Skeletal muscle cell (primary cell): ENCODE results near the gene SPAG16.

ENCODE experiments used
- DNase-seq: peaks from one replicate; pipeline ENCODE4 v3.0.0-alpha.2; 2010; ENCODE audit warnings: low read depth
- H3K4me3 ChIP-seq: 2 replicates; pipeline ENCODE4 v1.5.1; 2011; ENCODE audit warnings: low read depth, mild to moderate bottlenecking, control low read depth, low read length, moderate library complexity

SPAG16 gene

DNA sequence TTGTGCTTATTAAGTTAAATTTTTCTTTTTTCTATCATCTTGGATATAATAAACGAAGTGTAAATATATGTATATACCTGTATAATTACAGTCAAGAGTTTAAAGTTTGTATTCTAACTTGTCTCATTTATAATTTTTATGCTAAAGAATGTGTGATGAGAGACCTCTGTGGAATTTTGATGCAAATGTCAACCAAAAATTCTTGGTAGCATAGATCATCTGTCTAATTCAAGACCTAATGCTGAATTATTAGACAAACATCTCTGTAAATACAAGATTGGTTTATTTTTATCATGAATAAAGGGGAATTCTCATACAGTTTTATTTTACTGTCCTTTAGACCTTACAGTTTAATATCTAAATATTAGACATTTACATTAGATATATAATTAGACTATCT is 977.4 kb downstream of the SPAG16 start:
- DNase-seq, result no peak
- H3K4me3 ChIP-seq, result no peak overlapping the region

DNA sequence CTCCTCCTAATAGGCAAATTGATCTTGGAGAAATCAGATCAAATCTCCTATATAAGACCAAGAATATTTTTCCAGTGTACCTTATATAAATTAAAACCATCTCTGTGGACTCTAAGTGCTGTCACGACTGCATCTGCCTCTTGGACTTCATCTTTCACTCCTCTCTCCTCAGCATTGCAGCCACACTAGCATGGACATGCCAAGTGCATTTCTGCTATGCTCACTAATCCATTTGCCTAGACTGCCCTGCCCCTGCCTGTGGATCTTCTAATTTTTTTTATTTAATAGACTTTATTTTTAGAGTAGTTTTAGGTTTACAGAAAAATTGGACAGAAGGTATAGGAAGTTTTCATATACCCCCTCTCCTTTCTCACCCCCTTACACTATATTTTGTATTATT is 979.9 kb downstream of the SPAG16 start:
- no peak overlapping the region for H3K4me3 ChIP-seq
- no peak for DNase-seq

DNA sequence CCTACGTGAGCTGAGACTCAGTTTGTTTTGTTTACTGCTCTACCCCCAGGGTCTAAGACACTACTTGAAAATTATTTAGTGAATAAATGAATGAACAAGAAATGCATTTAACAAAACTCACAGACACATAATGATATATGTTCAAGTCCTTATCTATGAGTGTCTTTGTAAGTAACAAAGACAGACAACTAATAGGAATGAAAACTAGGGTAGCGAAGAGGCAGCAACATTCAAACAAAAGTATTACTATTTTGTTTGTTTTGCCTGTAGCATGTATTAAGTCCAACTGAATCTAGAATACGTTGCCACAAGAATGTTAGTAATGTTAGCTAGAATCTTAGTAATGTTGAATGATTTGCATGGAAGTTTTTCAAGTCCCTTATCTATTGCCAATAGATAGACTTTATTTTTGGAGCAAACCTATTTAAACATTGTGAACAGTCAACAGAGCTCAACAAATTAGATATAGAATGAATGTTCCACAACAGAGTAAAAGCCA is 981.8 kb downstream of the SPAG16 start:
- DNase-seq, result no peak
- H3K4me3 ChIP-seq, result no peak overlapping the region

DNA sequence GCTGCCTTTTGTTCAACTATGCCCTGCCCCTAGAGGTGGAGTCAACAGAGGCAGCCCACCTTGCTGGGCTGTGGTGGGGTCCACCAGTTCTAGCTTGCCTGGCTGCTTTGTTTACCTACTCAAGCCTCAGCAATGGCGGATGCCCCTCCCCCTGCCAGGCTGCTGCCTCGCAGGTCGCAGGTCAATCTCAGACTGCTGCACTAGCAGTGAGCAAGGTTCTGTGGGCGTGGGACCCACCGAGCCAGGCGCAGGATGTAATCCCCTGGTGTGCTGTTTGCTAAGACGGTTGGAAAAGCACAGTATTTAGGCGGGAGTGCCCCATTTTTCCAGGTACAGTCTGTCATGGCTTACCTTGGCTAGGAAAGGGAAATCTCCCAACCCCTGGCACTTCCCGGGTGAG is 993.6 kb downstream of the SPAG16 start:
- no peak for DNase-seq
- no peak overlapping the region for H3K4me3 ChIP-seq

DNA sequence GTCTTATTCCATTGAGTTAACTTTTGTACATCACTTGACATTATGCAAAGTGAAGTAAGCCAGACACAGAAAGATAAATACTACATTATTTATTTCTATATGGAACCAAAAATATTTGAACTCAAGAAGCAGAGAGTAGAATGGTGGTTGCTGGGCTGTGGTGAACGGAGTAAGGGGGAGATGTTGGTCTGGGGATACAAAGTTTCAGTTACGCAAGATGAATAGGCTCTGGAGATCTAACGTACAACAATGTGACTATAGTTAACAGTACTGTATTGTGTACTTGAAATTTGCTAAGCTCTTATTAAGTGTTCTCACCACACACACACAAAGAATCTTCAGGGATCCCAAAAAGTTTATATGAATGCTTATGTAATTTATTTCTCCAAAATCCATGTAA is 1001.7 kb downstream of the SPAG16 start:
- no peak for DNase-seq
- H3K4me3 ChIP-seq, result no peak overlapping the region

DNA sequence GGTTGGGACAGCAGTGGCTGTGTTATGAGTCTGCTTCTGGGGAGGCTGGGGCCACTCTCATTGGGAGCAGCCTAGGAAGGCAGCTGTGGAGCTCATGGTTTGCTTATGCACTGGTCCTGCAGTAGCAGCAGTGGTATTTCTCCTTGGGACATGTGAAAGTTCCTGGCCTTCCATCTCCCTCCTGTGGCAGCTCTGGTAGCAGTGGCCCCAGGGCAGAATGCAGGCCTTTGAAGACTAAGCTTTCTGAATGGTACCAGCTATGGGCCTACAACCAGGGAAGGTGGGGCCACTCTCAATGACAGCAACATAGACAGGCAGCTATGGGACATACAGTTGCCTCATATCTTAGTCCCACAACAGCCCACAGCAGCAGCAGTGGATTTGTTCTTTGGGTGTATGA is 1009.3 kb downstream of the SPAG16 start:
- no peak overlapping the region for H3K4me3 ChIP-seq
- no peak for DNase-seq

DNA sequence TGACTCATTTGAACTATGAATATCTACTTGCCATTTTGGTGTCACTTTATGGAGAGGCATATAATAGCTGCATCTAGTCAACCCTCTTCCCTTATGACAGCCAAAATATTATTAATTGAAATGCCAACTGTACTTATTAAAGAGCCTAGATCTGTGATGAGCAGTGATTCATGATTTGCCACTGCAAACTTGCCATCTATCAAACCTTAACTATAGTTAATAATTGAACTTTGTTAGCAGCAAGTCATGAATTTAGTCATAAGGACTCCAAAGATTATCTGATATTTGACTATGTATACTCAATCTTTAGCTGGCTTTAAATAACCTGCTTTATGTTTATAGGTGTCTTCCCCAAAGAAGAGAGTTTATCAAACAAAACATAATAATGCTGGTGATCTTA is 1010.2 kb downstream of the SPAG16 start:
- no peak overlapping the region for H3K4me3 ChIP-seq
- no peak for DNase-seq

DNA sequence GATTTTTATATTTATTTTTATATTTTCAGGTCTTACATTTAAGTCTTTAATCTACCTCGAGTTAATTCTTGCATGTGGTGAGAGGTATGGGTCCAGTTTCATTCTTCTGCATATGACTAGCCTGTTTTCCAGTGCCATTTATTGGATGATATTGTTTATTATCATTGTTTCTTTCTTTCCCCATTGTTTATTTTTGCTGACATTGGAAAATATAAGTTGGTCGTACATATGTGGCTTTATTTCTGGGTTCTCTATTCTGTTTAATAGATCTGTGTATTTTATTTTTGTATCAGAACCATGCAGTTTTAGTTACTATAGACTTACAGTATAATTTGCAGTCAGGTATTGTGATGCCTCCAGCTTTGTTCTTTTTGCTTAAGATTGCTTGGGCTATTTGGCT is 1013.2 kb downstream of the SPAG16 start:
- no peak for DNase-seq
- H3K4me3 ChIP-seq, result no peak overlapping the region

DNA sequence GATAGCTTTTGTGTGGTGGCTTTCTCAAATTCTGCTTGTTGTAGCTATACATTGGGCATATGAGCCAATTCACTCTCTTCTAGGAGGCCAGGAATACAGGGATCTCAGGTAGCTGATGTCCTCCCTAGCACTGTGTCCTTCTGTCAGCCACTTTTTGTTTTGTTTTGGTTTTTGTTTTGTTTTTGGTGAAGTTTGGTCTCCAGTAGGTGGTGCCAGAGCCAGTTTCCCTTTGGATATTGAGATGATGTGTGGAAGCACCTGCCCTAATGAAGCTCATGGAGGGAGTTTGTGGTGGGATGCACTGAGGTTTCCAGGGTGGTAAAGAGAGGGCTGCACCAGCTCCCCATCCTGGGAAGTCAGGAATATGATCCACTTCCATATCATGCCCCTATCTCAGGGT is 1026.1 kb downstream of the SPAG16 start:
- no peak overlapping the region for H3K4me3 ChIP-seq
- no peak for DNase-seq

DNA sequence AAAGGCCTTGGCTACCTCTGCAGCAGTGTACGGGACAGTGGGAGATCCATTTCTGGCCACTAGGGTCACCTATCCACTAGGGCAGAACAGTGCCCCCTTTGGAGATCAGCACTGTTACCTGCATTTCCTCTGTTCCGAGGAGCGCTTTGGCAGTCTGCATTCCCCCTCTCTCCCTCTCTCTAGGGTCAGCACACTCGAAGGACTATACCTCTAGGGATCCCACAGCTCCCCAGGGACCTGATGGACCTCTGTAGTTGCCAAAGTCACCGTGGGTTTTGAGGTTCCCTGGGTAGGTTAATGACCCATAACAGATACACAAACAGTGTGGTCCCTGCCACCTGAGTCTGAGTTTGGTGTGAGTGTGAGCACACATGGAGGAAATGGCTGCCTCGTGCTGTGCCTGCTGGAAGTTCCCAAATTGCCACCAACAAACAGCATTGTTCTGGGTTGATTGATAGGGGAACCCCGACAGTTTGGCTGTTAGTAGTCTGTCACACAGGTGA is 1026.8 kb downstream of the SPAG16 start:
- H3K4me3 ChIP-seq, result no peak overlapping the region
- DNase-seq, result no peak

DNA sequence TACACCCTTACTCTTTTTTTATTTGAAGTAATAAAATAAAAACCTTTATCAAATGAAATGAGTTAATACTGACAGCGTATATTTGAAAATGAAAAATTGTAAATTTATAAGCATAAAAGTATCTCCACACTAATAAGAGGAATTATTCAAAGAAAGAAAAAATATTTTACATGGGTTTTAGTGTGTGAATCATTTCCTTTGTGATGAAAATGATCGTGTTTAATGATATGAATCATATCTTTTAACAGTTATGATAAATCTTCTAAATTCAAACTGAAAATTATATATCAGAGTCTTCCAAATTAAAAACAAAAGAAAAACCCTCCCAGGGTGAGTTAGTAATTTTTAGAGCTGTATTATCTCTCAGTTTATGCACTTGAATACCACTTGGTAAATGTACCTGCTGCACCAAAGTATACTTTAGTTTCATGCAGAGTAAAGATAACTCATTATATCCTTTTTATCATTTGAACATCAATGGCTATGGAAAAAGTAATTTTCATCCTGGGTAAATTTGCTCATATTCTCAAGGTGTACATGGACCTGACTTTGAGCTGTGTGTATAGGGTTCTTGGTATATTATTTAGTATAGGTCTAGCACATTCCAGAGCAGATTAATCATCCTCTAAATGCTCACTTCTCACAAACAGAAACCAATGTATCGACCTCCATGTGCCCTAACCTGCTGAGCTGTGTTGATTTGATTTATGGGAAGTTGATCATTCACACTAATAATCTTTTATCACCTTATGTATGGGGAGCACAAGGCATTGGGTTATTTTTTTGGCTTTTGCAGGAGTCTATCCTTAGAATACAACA is 1027.9 kb downstream of the SPAG16 start:
- H3K4me3 ChIP-seq, result no peak overlapping the region
- no peak for DNase-seq

DNA sequence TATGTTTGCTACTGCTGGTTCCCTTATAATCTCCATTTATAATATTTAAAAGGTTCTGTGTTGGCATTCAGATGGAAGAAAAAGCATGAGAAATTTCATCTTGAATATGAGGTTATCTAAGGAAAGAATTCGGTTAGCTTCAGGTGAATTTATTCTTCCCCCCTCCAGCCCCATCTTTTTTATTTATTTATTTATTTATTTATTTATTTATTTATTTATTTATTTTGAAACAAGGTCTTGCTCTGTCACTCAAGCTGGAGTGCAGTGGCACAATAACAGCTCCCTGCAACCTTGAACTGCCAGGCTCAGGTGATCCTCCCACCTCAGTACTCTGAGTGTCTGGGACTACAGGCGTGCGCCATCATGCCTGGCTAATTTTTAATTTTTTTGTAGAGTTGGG is 1031.1 kb downstream of the SPAG16 start:
- no peak overlapping the region for H3K4me3 ChIP-seq
- no peak for DNase-seq

DNA sequence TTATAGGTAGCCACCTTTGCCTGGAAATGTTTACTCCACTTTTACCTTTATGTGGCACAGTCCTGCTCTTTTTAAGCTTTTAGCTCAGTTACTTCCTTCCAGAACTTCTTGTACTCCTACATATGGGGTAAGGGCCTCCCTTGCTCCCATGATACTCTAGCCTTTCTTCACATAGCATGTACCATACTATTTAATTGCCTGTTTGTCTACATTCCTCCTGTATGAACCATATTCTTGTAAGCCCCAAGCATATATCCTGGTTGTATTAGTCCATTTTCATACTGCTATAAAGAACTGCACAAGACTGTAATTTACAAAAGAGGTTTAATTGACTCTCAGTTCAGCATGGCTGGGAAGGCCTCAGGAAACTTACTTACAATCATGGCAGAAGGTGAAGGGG is 1035.9 kb downstream of the SPAG16 start:
- DNase-seq, result no peak
- H3K4me3 ChIP-seq, result no peak overlapping the region

DNA sequence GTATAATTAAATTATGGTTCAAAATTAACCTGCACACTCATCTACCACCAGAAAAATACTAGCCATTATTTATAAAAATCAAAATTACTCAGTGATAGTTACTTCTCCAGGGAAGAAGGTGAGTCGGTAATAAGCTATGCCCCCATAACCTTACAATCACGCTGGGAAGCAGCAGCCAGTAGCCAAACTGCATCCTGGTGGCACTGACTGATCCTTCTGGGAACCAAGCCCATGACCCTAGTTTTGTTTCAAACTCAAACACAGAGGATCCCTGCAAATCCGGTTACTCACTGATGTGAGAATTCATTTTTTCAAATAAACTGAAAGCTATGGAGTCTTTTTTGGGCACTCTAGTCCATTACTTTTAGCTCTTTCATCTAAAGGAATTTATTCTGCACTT is 1038.4 kb downstream of the SPAG16 start:
- no peak overlapping the region for H3K4me3 ChIP-seq
- no peak for DNase-seq

DNA sequence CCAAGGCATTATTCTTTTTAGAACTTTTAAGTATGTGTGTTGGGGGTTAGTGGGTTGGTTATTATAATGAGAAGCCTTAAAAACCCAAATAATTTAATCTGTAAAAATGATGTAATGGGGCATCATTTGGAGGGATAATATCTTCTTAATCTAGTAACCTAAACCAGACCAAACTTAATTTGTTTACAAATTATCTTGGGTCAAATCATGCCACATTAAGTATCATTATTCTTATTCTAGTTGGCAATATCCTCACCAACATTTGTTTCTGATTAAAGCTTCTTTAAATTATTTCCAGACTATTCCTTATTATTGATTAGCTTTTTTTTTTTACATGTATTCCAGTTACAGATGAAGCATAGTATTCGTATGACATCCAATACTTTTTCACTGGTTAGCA is 1041.1 kb downstream of the SPAG16 start:
- no peak for DNase-seq
- no peak overlapping the region for H3K4me3 ChIP-seq

DNA sequence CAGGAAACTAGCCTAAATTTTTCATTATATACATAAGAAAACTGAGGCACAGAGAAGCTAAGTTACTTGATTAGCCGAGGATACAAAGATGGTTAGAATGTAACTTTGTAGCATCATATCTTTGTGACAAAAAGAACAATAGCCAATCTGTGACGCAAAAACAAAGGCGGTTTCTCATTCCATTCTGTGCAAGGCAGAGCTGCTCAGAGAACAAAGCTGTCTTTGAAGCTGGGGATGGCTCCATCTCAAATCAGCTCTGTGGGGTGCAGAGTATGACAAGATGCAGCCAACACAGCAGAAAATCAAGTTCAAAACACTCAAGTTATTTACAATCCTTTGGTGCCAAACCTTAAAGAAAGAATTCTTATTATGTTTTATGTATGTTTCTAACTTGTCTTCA is 1044.7 kb downstream of the SPAG16 start:
- no peak overlapping the region for H3K4me3 ChIP-seq
- DNase-seq, result no peak

DNA sequence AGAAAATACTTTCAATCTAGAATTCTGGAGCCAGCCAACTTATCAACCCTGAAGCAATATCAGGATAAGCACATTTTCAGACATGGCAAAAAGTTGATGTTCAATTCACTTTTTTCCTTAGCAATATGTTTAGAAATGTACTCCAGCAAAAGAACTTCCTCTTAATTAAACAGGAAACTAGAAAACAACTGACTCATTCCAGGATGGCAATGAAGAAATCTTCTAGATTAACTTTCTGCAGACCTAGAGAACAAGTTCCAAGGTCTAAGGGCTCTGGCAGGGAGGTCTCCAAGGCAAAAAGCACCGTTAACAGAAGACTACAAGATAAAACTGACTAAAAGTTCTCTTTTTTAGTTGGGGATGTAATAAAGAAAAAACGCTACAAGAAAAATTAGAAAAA is 1057.4 kb downstream of the SPAG16 start:
- H3K4me3 ChIP-seq, result no peak overlapping the region
- no peak for DNase-seq

DNA sequence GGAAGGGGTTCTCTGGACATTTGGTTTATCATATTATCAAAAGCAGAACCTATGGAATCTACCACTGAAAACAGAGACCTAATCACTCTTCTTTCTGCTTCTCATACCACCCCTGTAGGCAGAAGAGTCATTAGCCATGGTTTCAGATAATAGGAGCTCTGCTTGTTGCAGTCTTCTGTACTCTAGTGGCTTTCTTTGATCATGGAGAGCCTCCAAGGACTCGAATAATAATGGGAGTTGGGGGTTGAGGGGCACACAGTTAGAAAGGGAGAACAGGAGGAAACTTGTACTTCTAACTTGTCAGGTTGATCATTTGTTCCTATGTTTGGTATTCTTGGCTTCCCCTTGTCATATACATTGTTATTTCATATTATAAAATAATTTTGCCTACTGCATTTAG is 1074.2 kb downstream of the SPAG16 start:
- no peak for DNase-seq
- H3K4me3 ChIP-seq, result no peak overlapping the region

DNA sequence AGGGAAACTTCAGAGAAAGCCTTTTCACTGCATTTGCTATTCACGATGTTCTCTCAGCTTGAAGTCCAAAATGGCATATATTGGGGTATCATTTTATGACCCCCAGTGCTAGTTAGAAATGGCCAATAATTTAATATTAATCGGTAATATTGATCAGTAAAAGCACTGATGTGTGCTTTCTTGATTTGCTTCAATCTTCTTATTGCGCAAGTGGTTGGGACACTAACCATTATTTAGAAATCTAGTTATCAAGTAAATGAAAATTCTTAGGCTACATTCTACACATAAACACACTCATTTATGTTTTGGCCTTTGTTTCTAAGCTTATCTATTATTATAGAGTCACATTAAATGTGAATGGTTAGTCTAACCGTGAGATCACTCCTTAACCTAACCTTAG is 1076.9 kb downstream of the SPAG16 start:
- H3K4me3 ChIP-seq, result no peak overlapping the region
- no peak for DNase-seq

DNA sequence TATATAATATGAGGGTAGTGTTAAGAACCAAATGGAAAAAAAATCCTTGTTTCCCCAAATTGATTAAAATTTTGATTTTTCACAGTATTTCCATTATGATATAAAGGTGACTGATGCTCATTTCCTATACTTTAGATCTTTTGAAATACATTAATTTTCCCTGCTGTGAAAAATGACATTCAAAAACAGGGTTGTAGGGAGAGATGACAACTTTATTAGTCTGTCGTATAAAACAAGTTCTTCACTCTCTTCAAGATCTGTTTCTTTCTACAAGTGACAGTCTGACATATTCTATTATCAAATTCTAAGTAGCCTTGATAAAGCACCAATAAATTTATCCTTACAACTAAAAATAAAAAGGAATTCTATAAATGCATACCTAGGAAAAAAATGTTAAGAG is 1081.3 kb downstream of the SPAG16 start:
- H3K4me3 ChIP-seq, result no peak overlapping the region
- no peak for DNase-seq

DNA sequence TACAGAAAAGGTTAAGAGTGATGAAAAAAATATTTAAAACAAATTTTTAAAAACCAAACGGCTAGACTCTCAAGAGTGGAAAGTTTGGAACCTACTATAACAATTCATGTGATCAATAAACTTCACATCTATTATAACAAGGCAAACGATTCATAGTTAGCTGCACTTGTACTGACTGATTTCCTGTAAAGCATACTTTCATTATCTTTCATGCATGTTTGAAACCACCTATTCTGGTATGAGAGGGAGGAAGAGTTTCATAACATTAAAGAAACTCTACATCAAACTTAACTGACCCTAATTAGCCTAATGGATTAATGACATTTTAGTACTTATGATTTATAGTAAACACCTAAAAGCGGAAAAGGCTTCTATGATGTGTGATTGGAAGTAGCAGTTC is 1082.9 kb downstream of the SPAG16 start:
- no peak for DNase-seq
- H3K4me3 ChIP-seq, result no peak overlapping the region
